Measurements from ENCODE around the gene SPEM1. TPM values are rescaled to one million over a fixed set of nuclear protein-coding genes. Genes with fewer than 3 reads are reported as not detected.

The SPEM1 gene
- total RNA-seq, 2 donors from 2014 or later, result not detected

GRCh38 chr17:7410634-7411426 is 9.3 kb upstream of the SPEM1 start:
- Histone ChIP-seq H3K9me3 (no peaks in the 10 kb centered on the region), H3K27ac (no peak overlapping the region), H3K27me3 (no peaks in the 10 kb centered on the region), H3K4me3 (no peak overlapping the region), H3K4me1 (no peaks in the 10 kb centered on the region), H3K36me3 (replicated peaks in 1 of 2; ENCODE audit: insufficient read depth in 1 of 2, low read depth in 2 of 2) (no peaks in the 10 kb centered on the region)
- intact Hi-C loops (cut with DNase I), result no loop called here
- no peak for DNase-seq
- ATAC-seq, result no peak
- 79 to 81% methylated on average over 17 to 25 of the region's 25 CpGs for WGBS, 2 donors
- TF ChIP-seq CTCF (IDR thresholded peaks at IDR 0.05) (no peak), POLR2A (IDR thresholded peaks at IDR 0.05) (no peak)

DNA sequence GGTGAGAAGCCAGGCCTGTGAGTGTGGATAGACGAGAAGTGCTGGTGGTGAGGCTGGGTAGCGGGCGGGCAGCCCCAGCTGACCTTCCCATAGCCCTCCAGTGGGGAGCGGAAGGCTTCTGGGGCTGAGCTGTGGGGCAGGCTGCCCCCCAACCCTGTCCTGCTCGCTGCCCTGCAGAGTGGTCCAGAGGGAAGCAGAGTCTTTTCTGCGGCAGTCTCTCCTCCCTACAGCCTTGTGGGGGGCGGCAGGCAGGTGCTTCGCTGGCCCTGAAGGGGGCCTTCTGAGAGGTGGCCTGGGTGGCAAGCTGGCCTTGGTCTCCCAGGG is 8.7 kb upstream of the SPEM1 start:
- no peak overlapping the region for H3K4me3 ChIP-seq
- no peaks in the 10 kb centered on the region for H3K4me1 ChIP-seq
- no peak for TF ChIP-seq CTCF (IDR thresholded peaks at IDR 0.05)
- TF ChIP-seq POLR2A (IDR thresholded peaks at IDR 0.05), result no peak
- no peaks in the 10 kb centered on the region for H3K9me3 ChIP-seq
- no peaks in the 10 kb centered on the region for H3K27me3 ChIP-seq
- DNase-seq (no peak), ATAC-seq (no peak)
- intact Hi-C loops (cut with DNase I), result no loop called here
- 79 to 90% methylated on average over 7 of the region's 8 CpGs for WGBS, 2 donors
- no peak overlapping the region for H3K27ac ChIP-seq
- no peaks in the 10 kb centered on the region for H3K36me3 ChIP-seq (replicated peaks in 1 of 2; ENCODE audit: insufficient read depth in 1 of 2, low read depth in 2 of 2)

- ATAC-seq, result no peak
- H3K9me3 ChIP-seq, result no peaks in the 10 kb centered on the region
These were observed 6.7 kb upstream of the SPEM1 start for GRCh38 chr17:7413346-7413985.

DNA sequence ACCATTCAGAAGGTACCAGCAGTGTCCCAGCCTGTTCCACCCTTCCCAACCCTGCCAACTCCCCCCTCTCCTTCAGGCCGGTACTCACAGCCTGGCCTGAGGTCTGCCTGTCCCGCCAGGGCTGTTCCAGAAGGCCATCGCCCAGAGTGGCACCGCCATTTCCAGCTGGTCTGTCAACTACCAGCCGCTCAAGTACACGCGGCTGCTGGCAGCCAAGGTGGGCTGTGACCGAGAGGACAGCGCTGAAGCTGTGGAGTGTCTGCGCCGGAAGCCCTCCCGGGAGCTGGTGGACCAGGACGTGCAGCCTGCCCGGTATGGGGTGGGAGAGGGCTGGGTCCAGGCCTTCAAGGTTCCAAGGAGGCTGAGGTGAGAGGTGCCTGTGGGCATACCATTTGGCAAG is 5.3 kb upstream of the SPEM1 start:
- WGBS, 2 donors, result 40 to 82% methylated on average over 1 to 14 of the region's 14 CpGs
- intact Hi-C loops (cut with DNase I), result no loop called here
- Histone ChIP-seq H3K4me1 (no peaks in the 10 kb centered on the region), H3K9me3 (no peaks in the 10 kb centered on the region), H3K36me3 (replicated peaks in 1 of 2; ENCODE audit: insufficient read depth in 1 of 2, low read depth in 2 of 2) (no peaks in the 10 kb centered on the region), H3K27ac (no peak overlapping the region), H3K4me3 (no peak overlapping the region), H3K27me3 (no peaks in the 10 kb centered on the region)
- DNase-seq, result no peak
- no peak for ATAC-seq
- TF ChIP-seq CTCF (IDR thresholded peaks at IDR 0.05) (no peak), POLR2A (IDR thresholded peaks at IDR 0.05) (no peak)

More at GRCh38 chr17:7413346-7413985, 6.7 kb upstream of the SPEM1 start:
- TF ChIP-seq POLR2A (IDR thresholded peaks at IDR 0.05) (no peak), CTCF (IDR thresholded peaks at IDR 0.05) (no peak)
- intact Hi-C loops (cut with DNase I), result no loop called here
- no peak overlapping the region for H3K4me3 ChIP-seq
- no peaks in the 10 kb centered on the region for H3K36me3 ChIP-seq (replicated peaks in 1 of 2; ENCODE audit: insufficient read depth in 1 of 2, low read depth in 2 of 2)
- no peak for DNase-seq
- H3K27me3 ChIP-seq, result no peaks in the 10 kb centered on the region
- H3K4me1 ChIP-seq, result no peaks in the 10 kb centered on the region
- no peak overlapping the region for H3K27ac ChIP-seq
- 69 to 77% methylated on average over 2 to 6 of the region's 6 CpGs for WGBS, 2 donors

All from body of pancreas (tissue), 4 donors.